ENCODE results near the gene PSENEN. TPM values are rescaled to one million over a fixed set of nuclear protein-coding genes. Genes with fewer than 3 reads are reported as not detected.

Gene PSENEN
- total RNA-seq, 1 experiment from 2014 or later, result 106 TPM

DNA sequence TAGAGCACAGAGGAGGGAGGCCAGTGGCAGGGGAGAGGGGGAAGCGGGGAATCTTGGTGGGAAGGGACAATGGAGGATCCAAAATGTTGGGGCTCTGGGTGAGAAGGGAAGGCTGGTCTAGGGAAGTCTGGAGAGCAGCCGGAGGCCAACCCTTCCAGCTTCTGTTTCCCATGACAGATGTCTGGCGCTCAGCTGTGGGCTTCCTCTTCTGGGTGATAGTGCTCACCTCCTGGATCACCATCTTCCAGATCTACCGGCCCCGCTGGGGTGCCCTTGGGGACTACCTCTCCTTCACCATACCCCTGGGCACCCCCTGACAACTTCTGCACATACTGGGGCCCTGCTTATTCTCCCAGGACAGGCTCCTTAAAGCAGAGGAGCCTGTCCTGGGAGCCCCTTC is 1.1 kb downstream of the PSENEN start:
- Histone ChIP-seq H2AFZ (no peak overlapping the region), H3K27ac (no peak overlapping the region), H3F3A (ENCODE audit: insufficient read depth, low read depth) (peaks cover 19% of the 10 kb centered on the region), H3K79me2 (ENCODE audit: low read depth) (peaks cover 29% of the 10 kb centered on the region), H3K36me3 (ENCODE audit: low read depth) (no peaks in the 10 kb centered on the region), H3K4me1 (replicated peaks; ENCODE audit: insufficient read depth) (peaks cover 36% of the 10 kb centered on the region), H4K20me1 (ENCODE audit: insufficient read depth) (no peaks in the 10 kb centered on the region), H3K27me3 (ENCODE audit: insufficient read depth, low read depth) (no peaks in the 10 kb centered on the region), H3K9me3 (ENCODE audit: insufficient read depth, low read depth) (no peaks in the 10 kb centered on the region), H3K4me3 (peak overlapping the region; percentile 97; the same call in 1 of the 2 replicates), H3K9me2 (ENCODE audit: insufficient read depth) (no peaks in the 10 kb centered on the region), H3K4me2 (peak overlapping the region; percentile 94)
- ChIA-PET POLR2A (ENCODE audit: unreplicated experiment) (interaction anchor here (0.7 kb wide), 1 partner anchor 11 kb away, joined by 25 read pairs; the partner anchor contains the start of gene PROSER3), CTCF (no interaction called here)
- no peak for DNase-seq
- TF ChIP-seq, protein P1, sequence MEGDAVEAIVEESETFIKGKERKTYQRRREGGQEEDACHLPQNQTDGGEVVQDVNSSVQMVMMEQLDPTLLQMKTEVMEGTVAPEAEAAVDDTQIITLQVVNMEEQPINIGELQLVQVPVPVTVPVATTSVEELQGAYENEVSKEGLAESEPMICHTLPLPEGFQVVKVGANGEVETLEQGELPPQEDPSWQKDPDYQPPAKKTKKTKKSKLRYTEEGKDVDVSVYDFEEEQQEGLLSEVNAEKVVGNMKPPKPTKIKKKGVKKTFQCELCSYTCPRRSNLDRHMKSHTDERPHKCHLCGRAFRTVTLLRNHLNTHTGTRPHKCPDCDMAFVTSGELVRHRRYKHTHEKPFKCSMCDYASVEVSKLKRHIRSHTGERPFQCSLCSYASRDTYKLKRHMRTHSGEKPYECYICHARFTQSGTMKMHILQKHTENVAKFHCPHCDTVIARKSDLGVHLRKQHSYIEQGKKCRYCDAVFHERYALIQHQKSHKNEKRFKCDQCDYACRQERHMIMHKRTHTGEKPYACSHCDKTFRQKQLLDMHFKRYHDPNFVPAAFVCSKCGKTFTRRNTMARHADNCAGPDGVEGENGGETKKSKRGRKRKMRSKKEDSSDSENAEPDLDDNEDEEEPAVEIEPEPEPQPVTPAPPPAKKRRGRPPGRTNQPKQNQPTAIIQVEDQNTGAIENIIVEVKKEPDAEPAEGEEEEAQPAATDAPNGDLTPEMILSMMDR (conservative IDR thresholded peaks at IDR 0.05), result no peak
- TF ChIP-seq EZH2 (IDR thresholded peaks at IDR 0.05; ENCODE audit: low read depth), result no peak
- intact Hi-C loops (cut with micrococcal nuclease; ENCODE audit: unreplicated experiment), result loop anchor here (10.0 kb wide), 2 partner anchors 158 to 248 kb away; partner anchors contain the start of genes HCST, NFKBID, SDHAF1 and TYROBP
- BruUV-seq (replicated peaks), result no TSS peak

DNA sequence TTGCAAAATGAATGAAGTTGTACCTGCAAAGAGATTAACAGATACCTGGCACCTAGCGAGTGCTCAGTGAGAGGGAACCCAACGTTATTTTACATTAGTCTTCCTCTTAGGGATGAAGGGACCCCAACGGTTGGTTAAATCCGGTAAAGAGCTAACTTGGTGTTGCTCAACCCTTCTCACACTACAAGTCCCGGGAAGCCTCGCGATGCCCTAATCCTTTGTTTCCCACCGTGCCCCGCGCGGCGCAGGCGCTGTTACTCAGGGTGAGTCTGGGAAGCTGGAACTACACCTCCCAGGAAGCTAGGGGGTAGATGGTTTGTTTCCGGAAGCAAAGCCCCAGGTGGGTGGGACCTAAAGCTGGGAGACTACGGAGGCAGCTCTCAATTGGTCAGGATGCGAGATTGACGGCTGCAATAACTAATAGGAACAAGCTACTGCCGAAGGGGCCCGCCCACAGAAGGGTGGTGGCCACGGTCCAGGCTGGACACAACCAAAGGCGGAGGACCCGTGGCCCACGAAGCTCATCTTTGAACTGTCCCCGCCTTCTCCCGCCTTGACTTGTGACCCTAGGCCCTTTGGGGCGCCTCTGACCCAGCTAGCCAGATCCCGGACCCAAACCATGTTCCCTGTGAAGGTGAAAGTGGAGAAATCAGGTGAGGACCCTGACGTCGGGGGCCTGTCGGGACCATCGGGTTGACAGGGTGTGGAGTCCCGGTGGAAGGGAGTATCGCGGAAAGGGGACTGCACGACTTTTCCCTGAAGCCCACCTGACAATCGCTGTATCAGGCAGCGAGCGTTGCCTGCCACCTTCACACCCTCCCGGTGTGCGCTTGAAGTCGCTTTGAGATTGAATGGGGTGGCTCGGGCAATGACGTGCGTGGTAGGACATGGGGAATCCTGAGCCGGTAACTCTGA is 2.9 kb downstream of the PSENEN start, which contains the start of gene LIN37:
Gene LIN37 (plus strand): TSS at position 471 of the 915 bp plus-strand sequence. CDS start 149 bp downstream, at position 620.
- H3K36me3 ChIP-seq (ENCODE audit: low read depth), result no peaks in the 10 kb centered on the region
- H3K4me2 ChIP-seq, result peak within 1 kb of the TSS; percentile 83
- peaks cover 36% of the 10 kb centered on the region for H3K4me1 ChIP-seq (replicated peaks; ENCODE audit: insufficient read depth)
- peak; percentile 98 to 99 for DNase-seq
- TF ChIP-seq EZH2 (IDR thresholded peaks at IDR 0.05; ENCODE audit: low read depth), result no peak
- TF ChIP-seq, protein P1 (conservative IDR thresholded peaks at IDR 0.05), result no peak
- no peaks in the 10 kb centered on the region for H3K9me2 ChIP-seq (ENCODE audit: insufficient read depth)
- H3K79me2 ChIP-seq (ENCODE audit: low read depth), result peaks cover 29% of the 10 kb centered on the region
- H4K20me1 ChIP-seq (ENCODE audit: insufficient read depth), result no peaks in the 10 kb centered on the region
- peaks cover 19% of the 10 kb centered on the region for H3F3A ChIP-seq (ENCODE audit: insufficient read depth, low read depth)
- ChIA-PET POLR2A (ENCODE audit: unreplicated experiment) (interaction anchor here (0.5 to 1.1 kb wide), 13 partner anchors 9 to 436 kb away, joined by 3 to 8 read pairs (median 5); partner anchors contain the start of genes ATP4A, HAUS5 and SYNE4), CTCF (interaction anchor here (0.5 to 0.9 kb wide), 4 partner anchors 53 to 305 kb away, joined by 5 to 11 read pairs (median 8); no protein-coding TSS in a partner anchor)
- intact Hi-C loops (cut with micrococcal nuclease; ENCODE audit: unreplicated experiment), result loop anchor here (1.0 to 10.0 kb wide), 5 partner anchors 10 to 246 kb away; partner anchors contain the start of genes HCST, NFKBID, PROSER3 and SDHAF1
- no peak within 1 kb of the TSS for H3K27ac ChIP-seq
- H3K27me3 ChIP-seq (ENCODE audit: insufficient read depth, low read depth), result no peaks in the 10 kb centered on the region
- H3K4me3 ChIP-seq, result peak within 1 kb of the TSS; percentile 97
- TSS peak; percentile 42 for BruUV-seq (replicated peaks)
- H2AFZ ChIP-seq, result peak within 1 kb of the TSS; percentile 91
- H3K9me3 ChIP-seq (ENCODE audit: insufficient read depth, low read depth), result no peaks in the 10 kb centered on the region

DNA sequence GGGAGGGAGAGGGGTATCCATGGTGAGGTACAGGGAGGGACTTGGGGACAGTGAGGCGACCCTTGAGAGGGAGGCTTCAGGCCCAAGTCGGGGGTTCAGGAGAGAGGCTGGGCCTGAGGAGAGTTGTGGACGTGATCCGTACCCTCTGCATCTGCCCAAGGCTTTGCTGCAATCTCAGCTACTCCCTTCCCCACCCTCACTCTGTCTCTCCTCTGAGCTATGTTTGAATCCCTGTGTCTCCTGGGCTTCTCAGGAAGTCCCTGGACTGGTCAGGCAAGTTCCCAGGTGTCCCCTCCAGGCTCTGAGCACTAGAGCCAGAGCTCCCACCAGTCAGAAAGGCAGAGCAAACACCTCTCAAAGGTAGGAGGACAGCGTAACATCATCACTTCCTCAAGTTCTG is 4.7 kb downstream of the PSENEN start:
- no peaks in the 10 kb centered on the region for H3K9me2 ChIP-seq (ENCODE audit: insufficient read depth)
- no peaks in the 10 kb centered on the region for H3K36me3 ChIP-seq (ENCODE audit: low read depth)
- no peak overlapping the region for H3K27ac ChIP-seq
- H3F3A ChIP-seq (ENCODE audit: insufficient read depth, low read depth), result peaks cover 14% of the 10 kb centered on the region
- H3K9me3 ChIP-seq (ENCODE audit: insufficient read depth, low read depth), result no peaks in the 10 kb centered on the region
- H3K27me3 ChIP-seq (ENCODE audit: insufficient read depth, low read depth), result no peaks in the 10 kb centered on the region
- no peak overlapping the region for H2AFZ ChIP-seq
- H3K4me3 ChIP-seq, result peak overlapping the region; percentile 24; the same call in 1 of the 2 replicates
- no peak for TF ChIP-seq EZH2 (IDR thresholded peaks at IDR 0.05; ENCODE audit: low read depth)
- TF ChIP-seq, protein P1 (conservative IDR thresholded peaks at IDR 0.05), result no peak
- peak overlapping the region; percentile 79 for H3K4me2 ChIP-seq
- BruUV-seq (replicated peaks), result no TSS peak
- peak; percentile 24 to 47 for DNase-seq
- CTCF ChIA-PET, result interaction anchor here (0.5 kb wide), 1 partner anchor 34 kb away, joined by 7 read pairs; no protein-coding TSS in a partner anchor
- peaks cover 31% of the 10 kb centered on the region for H3K4me1 ChIP-seq (replicated peaks; ENCODE audit: insufficient read depth)
- no peaks in the 10 kb centered on the region for H4K20me1 ChIP-seq (ENCODE audit: insufficient read depth)
- H3K79me2 ChIP-seq (ENCODE audit: low read depth), result peaks cover 29% of the 10 kb centered on the region
- intact Hi-C loops (cut with micrococcal nuclease; ENCODE audit: unreplicated experiment), result no loop called here
- POLR2A ChIA-PET (ENCODE audit: unreplicated experiment), result interaction anchor here (0.6 kb wide), 1 partner anchor 21 kb away, joined by 3 read pairs; no protein-coding TSS in a partner anchor

All from PC-9 (cell line).